Panc1 (cell line): Measurements from ENCODE around the gene TRAPPC2L. TPM values are rescaled to one million over a fixed set of nuclear protein-coding genes. Genes with fewer than 3 reads are reported as not detected.

Experiments
- ATAC-seq: fragments of 200-7000 bp; cut with Tn5 transposase; 2 replicates; pipeline ENCODE4 v1.9.1; 2020; ENCODE audit warnings: mild to moderate bottlenecking, moderate library complexity
- BruUV-seq: library from RNA; stranded (reverse); fragments of 400-500 nt; replicated peaks from 2 replicates; lab custom pipeline; 2021; lab: Mats Ljungman, UMichigan
- CTCF ChIA-PET: fragments of 300-600 bp; sonication (Branson Sonifier 250); formaldehyde crosslinking; loops from one replicate; lab custom pipeline; 2022; ENCODE audit warnings: antibody characterized with exemption; lab: Charles Lee
- POLR2A ChIA-PET: fragments of 300-600 bp; sonication (Branson Sonifier 250); formaldehyde crosslinking; loops from one replicate; lab custom pipeline; 2022; ENCODE audit warnings: antibody characterized with exemption; lab: Charles Lee
- DNase-seq: peaks from one replicate; pipeline ENCODE4 v3.0.0-alpha.2; 2010; ENCODE audit warnings: low read depth, low spot score
- H3K27ac ChIP-seq: 2 replicates; pipeline ENCODE4 v1.5.1; 2011; ENCODE audit warnings: mild to moderate bottlenecking, low read length, inconsistent platforms
- H3K27me3 ChIP-seq: fragments of 200-500 bp; sonication (Bioruptor generic); 2 replicates; pipeline ENCODE4 v1.6.0; 2014; ENCODE audit warnings: low read length, inconsistent platforms; ENCODE audit not compliant: control insufficient read depth, insufficient read depth
- H3K36me3 ChIP-seq: fragments of 200-500 bp; sonication (Bioruptor generic); 2 replicates; pipeline ENCODE4 v1.5.1; 2014; ENCODE audit warnings: inconsistent platforms, mild to moderate bottlenecking, low read length, moderate library complexity; ENCODE audit not compliant: control insufficient read depth, insufficient read depth
- H3K4me1 ChIP-seq: 2 replicates; pipeline ENCODE4 v1.5.1; 2011; ENCODE audit warnings: inconsistent platforms, mild to moderate bottlenecking, low read length, moderate library complexity; ENCODE audit not compliant: control insufficient read depth, insufficient read depth
- H3K4me3 ChIP-seq, 2 experiments: 2 replicates each; pipeline ENCODE4 v1.5.1; 2011 to 2012; ENCODE audit warnings: low read depth in 2 of 2, low read length in 2 of 2, mild to moderate bottlenecking in 2 of 2, inconsistent platforms in 1 of 2, moderate library complexity in 1 of 2
- H3K9me3 ChIP-seq: fragments of 200-500 bp; sonication (Bioruptor generic); 2 replicates; pipeline ENCODE4 v1.5.1; 2014; ENCODE audit warnings: low read depth, mild to moderate bottlenecking, inconsistent platforms, low read length, moderate library complexity; ENCODE audit not compliant: control insufficient read depth, insufficient read depth
- POLR2AphosphoS5 ChIP-seq: IDR thresholded peaks from 2 replicates; pipeline ENCODE4 v1.6.1; 2012; ENCODE audit warnings: mild to moderate bottlenecking, low read depth, low read length, moderate library complexity
- REST ChIP-seq, 2 experiments: IDR thresholded peaks; 2 replicates each; pipeline ENCODE4 v1.6.1; 2011 to 2012; ENCODE audit warnings: low read depth in 2 of 2, control low read depth in 1 of 2, low read length in 1 of 2, mild to moderate bottlenecking in 1 of 2, moderate library complexity in 1 of 2; ENCODE audit not compliant: insufficient read depth in 1 of 2
- SIN3A ChIP-seq: IDR thresholded peaks from 2 replicates; pipeline ENCODE4 v1.6.1; 2012; ENCODE audit warnings: low read depth, mild to moderate bottlenecking, low read length, moderate library complexity, borderline replicate concordance; ENCODE audit not compliant: insufficient read depth
- TCF7L2 ChIP-seq: IDR thresholded peaks from 2 replicates; pipeline ENCODE4 v1.6.1; 2011; ENCODE audit warnings: mild to moderate bottlenecking, low read depth, low read length, inconsistent platforms
- in situ Hi-C: cut with HindIII; loops from 2 replicates; pipeline ENCODE4 v1.10.0; 2016; ENCODE audit warnings: low sequenced_read_pairs, low pct_unique_long_range_greater_than_20kb
- intact Hi-C: fragments of 100-400 bp; cut with micrococcal nuclease; formaldehyde crosslinking; loops from one replicate; pipeline ENCODE4 v1.10.0; 2022; ENCODE audit not compliant: unreplicated experiment
- total RNA-seq: library from RNA; stranded (reverse); gene quantifications from one replicate; pipeline ENCODE4 v1.2.1, GENCODE V29; 2021; ENCODE audit not compliant: unreplicated experiment
- TF ChIP-seq, protein P1 (sequence below): fragments of 450-650 bp; IDR thresholded peaks from 2 replicates; pipeline ENCODE4 v1.5.1; 2017; ENCODE audit warnings: mild to moderate bottlenecking

Gene TRAPPC2L
- total RNA-seq, 1 experiment from 2014 or later = 73.8 TPM

GRCh38 chr16:88904676-88905365, 47.9 kb downstream of the TRAPPC2L start:
- ATAC-seq = no peak
- Histone ChIP-seq H3K9me3 (no peaks in the 10 kb centered on the region), H3K27ac (no peak overlapping the region), H3K4me1 (peaks cover 6% of the 10 kb centered on the region; the same call in 1 of the 2 replicates), H3K4me3 (no peak overlapping the region), H3K27me3 (no peaks in the 10 kb centered on the region), H3K36me3 (no peaks in the 10 kb centered on the region)
- TF ChIP-seq SIN3A (no peak), TCF7L2 (no peak), POLR2AphosphoS5 (no peak), REST (IDR thresholded peaks at IDR 0.05; ENCODE audit: insufficient read depth in 1 of 2, low read depth in 2 of 2, low read length in 1 of 2) (no peak)
- TF ChIP-seq, protein P1, sequence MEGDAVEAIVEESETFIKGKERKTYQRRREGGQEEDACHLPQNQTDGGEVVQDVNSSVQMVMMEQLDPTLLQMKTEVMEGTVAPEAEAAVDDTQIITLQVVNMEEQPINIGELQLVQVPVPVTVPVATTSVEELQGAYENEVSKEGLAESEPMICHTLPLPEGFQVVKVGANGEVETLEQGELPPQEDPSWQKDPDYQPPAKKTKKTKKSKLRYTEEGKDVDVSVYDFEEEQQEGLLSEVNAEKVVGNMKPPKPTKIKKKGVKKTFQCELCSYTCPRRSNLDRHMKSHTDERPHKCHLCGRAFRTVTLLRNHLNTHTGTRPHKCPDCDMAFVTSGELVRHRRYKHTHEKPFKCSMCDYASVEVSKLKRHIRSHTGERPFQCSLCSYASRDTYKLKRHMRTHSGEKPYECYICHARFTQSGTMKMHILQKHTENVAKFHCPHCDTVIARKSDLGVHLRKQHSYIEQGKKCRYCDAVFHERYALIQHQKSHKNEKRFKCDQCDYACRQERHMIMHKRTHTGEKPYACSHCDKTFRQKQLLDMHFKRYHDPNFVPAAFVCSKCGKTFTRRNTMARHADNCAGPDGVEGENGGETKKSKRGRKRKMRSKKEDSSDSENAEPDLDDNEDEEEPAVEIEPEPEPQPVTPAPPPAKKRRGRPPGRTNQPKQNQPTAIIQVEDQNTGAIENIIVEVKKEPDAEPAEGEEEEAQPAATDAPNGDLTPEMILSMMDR = no peak
- DNase-seq = no peak
- CTCF ChIA-PET = no interaction called here
- BruUV-seq = no TSS peak
- POLR2A ChIA-PET = no interaction called here
- intact Hi-C loops (no loop called here), in situ Hi-C loops (no loop called here)

GRCh38 chr16:88905563-88905962, 48.6 kb downstream of the TRAPPC2L start:
- in situ Hi-C loops = no loop called here
- H3K27ac ChIP-seq = no peak overlapping the region
- no peak overlapping the region for H3K4me3 ChIP-seq
- TF ChIP-seq TCF7L2 = no peak
- TF ChIP-seq POLR2AphosphoS5 = no peak
- TF ChIP-seq, protein P1 = no peak
- TF ChIP-seq REST (IDR thresholded peaks at IDR 0.05; ENCODE audit: insufficient read depth in 1 of 2, low read depth in 2 of 2, low read length in 1 of 2) = no peak
- TF ChIP-seq SIN3A = no peak
- peak; percentile 36; the same call in 1 of the 2 replicates for ATAC-seq
- intact Hi-C loops = no loop called here
- DNase-seq = no peak
- no peaks in the 10 kb centered on the region for H3K27me3 ChIP-seq
- peaks cover 10% of the 10 kb centered on the region; the same call in 1 of the 2 replicates for H3K4me1 ChIP-seq
- H3K36me3 ChIP-seq = no peaks in the 10 kb centered on the region
- H3K9me3 ChIP-seq = no peaks in the 10 kb centered on the region
- BruUV-seq = no TSS peak
- POLR2A ChIA-PET = no interaction called here
- CTCF ChIA-PET = no interaction called here
